Measurements from ENCODE around the gene CUL5.

DNA sequence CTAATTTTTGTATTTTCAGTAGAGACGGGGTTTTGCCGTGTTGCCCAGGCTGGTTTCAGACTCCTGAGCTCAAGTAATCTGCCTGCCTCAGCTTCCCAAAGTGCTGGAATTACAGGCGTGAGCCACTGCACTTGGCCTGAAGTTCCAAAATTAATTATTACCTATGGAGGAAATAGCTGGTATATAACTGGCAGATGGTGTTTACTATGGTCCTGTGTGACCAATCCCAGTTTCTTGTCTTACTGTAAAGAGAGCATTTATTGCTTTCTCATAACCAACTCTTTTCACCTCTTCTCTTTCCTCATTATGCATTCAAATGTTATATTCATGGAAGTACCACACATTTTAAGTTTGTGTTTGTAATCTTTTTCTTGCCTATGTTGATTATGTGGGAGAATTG lies 88.5 kb downstream of the CUL5 start:
- TF ChIP-seq, protein P1, sequence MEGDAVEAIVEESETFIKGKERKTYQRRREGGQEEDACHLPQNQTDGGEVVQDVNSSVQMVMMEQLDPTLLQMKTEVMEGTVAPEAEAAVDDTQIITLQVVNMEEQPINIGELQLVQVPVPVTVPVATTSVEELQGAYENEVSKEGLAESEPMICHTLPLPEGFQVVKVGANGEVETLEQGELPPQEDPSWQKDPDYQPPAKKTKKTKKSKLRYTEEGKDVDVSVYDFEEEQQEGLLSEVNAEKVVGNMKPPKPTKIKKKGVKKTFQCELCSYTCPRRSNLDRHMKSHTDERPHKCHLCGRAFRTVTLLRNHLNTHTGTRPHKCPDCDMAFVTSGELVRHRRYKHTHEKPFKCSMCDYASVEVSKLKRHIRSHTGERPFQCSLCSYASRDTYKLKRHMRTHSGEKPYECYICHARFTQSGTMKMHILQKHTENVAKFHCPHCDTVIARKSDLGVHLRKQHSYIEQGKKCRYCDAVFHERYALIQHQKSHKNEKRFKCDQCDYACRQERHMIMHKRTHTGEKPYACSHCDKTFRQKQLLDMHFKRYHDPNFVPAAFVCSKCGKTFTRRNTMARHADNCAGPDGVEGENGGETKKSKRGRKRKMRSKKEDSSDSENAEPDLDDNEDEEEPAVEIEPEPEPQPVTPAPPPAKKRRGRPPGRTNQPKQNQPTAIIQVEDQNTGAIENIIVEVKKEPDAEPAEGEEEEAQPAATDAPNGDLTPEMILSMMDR (IDR thresholded peaks at IDR 0.05; ENCODE audit: low read depth, low read length), result no peak
- TF ChIP-seq EZH2phosphoT487 (IDR thresholded peaks at IDR 0.05; ENCODE audit: low read depth), result no peak

Measured in OCI-LY3 (cell line).